GM18520 (cell line): Measurements from ENCODE around the gene SF3B3.
"Not testable (repeated sequence)": the region's sequence is repeated elsewhere in the genome, so short reads cannot be mapped to it uniquely, and the experiment has no call there.

ENCODE experiments used
- ATAC-seq: cut with Tn5 transposase; IDR thresholded peaks from one replicate; pipeline ENCODE4 v1.9.1; 2021; ENCODE audit not compliant: unreplicated experiment

The SF3B3 gene

GRCh38 chr16:70510216-70510615, 13.4 kb upstream of the SF3B3 start:
- ATAC-seq, result no peak

DNA sequence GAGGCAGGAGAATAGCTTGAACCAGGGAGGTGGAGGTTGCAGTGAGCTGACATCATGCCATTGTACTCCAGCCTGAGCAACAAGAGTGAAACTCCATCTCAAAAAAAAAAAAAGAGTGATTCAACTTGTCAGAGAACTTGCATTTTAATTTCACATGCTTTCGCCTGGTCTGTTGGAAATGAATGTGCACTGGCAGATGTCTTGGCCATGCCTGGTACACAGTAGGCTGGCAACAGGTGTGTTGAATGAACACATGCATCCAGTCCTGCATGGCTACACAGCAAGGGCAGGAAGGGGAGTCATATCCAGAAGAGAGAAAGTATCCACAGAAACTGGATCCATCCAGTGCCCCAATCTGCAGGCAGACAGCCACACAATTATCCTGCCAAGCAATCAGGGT, 11.8 kb upstream of the SF3B3 start:
- ATAC-seq, result no peak

DNA sequence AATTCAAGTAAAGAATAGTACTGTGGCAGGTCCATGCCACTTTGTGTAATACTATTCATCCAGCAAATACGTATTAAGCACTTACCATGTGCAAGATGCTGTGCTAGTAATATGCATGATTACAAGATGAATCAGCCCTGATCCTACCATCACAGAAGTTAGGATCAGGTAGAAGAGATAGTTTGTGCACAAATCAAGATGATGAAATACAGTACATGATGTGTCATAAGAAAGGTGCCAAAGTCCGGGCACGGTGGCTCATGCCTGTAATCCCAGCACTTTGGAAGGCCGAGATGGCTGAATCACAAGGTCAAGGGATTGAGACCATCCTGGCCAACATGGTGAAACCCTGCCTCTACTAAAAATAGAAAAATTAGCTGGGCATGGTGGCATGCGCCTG, 11.2 kb upstream of the SF3B3 start:
- no peak for ATAC-seq

DNA sequence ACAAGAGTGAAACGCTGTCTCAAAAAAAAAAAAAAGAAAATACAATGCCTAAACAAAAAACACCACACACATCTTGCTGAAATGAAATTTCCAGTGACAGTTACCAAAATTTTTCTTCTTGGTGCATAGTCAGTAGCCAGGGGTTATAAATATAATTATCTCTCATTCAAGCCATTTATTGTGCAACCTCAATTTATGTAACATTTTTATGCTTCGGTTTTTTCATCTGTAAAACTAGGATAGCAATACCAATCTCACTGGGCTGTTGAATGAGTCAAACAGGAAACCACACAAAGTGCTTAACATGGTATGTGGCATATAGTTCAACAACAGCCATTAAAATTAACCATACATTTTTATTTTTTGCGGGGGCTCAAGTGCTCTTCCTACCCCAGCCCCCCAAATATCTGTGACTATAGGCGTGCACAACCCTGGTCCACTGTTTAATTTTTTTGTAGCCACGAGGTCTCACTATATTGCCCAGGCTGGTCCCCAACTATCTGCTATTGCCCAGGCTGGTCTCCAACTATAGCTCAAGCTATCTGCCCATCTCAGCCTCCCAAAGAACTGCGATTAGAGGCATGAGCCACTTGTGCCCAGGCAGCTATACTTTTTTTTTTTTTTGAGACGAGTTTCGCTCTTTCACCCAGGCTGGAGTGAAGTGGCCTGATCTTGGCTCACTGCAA, 2.9 kb upstream of the SF3B3 start:
- ATAC-seq, result no peak

DNA sequence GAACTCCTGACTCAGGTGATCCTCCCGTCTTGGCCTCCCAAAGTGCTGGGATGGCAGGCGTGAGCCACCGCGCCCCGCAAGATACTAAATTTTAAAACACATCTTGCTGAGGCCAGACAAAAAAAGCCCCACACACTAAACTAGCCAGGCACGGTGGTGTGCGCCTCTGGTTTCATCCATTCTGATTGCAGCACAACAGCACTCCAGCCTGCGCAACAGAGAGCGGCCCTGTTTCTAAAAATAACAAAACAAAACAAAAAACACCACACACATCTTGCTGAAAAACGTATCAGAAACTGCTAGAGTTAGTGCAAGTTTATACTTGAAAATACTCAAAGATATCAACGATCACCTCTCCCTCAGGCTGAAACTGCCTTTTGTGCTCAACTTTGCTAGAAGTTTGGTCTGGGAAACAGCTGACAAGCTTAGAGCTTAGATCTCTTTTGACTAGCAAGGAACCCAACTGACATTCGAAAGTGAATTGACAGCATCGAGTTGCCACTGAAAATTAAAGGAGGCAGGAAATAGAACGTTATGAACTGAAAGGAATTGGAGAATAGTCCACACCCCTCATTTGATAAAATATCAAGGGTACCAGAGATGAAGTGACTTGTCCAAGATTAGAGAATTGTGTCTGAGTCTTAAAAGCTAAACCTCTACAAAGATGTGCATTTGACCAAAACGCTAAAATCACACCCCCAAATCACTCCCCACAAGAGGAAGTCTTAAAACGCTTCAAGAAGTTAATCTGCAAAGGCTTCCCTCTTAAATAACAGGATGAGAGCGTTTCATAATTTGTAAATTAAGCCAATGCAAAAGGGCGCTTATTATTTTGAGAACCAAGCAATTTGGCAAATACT, 1.2 kb upstream of the SF3B3 start:
- no peak for ATAC-seq

GRCh38 chr16:70523076-70523742, 407 bp upstream of the SF3B3 start, which contains the start of gene COG4:
COG4 (minus strand) TSS chr16:70523554; CDS start chr16:70523543, 11 bp downstream.
- ATAC-seq, result peak; percentile 41

- not testable (repeated sequence) for ATAC-seq
Measured at GRCh38 chr16:70524399-70524825, 796 bp downstream of the SF3B3 start.

GRCh38 chr16:70526403-70526802, 2.8 kb downstream of the SF3B3 start:
- ATAC-seq, result no peak

DNA sequence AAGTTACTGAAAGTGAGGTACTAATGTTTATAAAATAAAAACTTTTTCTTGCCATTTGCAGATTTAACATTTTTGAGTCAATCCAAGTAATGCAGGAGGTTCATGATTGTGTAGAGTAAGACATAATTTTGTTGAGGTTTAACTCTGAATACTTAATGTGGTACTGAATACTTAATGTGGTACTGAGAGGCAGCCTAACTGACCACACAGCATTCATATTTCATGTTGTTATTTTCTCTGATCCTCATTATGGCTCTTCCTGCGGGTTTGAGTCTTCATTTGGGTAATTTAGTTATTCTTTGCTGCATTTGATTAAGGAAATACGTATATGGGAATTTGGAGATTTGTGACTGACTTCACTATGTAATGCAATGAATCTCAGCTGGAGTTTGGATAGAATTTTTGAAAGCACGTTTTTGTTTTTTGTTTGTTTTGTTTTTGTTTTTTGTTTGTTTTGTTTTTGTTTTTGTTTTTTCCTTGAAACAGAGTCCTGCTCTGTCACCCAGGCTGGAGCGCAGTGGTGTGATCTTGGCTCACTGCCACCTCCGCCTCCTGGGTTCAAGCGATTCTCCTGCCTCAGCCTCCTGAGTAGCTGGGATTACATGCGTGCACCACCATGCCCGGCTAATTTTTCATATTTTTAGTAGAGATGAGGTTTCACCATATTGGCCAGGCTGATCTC, 3.8 kb downstream of the SF3B3 start:
- no peak for ATAC-seq

DNA sequence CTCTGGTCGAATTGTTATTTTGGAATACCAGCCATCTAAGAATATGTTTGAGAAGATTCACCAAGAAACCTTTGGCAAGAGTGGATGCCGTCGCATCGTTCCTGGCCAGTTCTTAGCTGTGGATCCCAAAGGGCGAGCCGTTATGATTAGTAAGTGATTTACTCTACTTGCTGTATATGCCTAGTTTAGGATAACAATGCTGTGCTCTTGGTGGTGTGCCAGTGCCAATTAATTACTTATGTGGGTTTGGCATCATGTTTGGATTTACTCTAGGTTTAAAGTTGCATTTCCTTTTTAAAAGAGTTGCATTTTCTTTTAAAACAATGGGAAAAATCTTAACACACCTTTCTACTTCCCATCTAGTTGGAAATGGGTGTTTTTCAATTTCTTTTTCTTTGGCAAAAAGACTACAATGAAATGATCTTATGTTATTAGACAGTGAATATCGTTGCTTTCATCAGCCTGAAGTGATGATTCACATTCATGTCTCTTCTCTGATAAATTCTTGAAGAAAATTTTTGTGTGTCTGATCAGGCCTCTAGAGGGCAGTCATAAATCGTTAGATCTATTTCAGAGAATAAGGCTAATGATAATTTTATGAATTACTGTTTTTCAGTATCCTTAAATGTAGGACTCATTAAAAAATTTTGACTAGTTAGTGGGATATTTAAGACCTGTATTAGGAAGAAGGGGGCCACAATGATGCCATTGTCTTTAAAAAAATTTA, 5.6 kb downstream of the SF3B3 start:
- no peak for ATAC-seq

DNA sequence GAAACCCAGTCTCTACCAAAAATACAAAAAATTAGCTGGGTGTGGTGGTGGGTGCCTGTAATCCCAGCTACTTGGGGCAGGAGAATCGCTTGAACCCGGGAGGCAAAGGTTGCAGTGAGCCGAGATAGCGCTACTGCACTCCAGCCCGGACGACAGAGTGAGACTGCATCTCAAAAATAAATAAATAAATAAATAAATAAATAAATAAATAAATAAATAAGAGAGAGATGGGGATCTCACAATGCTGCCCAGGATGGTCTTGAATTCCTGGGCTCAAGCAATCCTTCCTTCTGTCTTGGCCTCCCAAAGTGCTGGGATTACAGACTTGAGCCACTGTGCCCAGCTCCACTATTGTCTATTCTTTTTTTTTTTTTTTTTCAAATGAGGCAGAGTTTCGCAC, 6.3 kb downstream of the SF3B3 start:
- not testable (repeated sequence) for ATAC-seq

DNA sequence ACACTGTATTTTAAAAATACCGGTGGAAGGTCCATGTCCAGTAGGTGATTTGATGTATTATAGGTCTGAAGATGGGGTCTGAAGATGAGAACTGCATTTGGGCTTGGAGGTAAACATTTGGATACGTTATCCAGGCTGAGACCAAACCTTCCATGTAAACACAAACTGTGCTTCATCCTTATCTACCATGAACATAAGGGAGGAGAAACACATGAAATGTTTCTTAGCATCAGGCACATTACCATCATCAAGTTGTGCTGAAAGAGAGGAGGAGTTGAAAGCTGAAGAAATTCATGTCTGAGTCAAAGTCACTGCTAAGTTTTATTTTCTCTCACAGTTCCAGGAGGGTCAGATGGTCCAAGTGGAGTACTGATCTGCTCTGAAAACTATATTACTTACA, 11.4 kb downstream of the SF3B3 start:
- no peak for ATAC-seq

GRCh38 chr16:70540994-70541393, 17.4 kb downstream of the SF3B3 start:
- ATAC-seq, result no peak

DNA sequence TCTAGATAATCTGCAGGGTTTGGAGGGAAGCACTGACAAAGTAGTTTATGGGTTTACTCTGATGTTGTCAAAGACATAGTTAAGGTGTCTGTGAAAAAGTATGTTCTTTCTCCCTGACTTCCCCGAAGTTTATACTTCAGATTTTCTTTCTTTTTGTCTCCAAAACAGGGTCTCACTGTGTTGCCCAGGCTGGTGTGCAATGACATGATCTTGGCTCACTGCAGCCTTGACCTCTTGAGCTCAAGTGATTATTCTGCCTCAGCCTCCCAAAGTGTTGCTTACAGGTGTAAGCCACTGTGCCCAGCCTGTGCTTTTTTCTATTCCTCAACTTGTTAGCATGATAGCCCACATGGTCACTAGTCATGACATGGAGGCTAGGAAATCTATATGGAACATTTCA, 20.9 kb downstream of the SF3B3 start:
- no peak for ATAC-seq

- no peak for ATAC-seq
Measured at GRCh38 chr16:70548936-70549335, 25.3 kb downstream of the SF3B3 start.

- no peak for ATAC-seq
Measured at GRCh38 chr16:70550082-70550481, 26.5 kb downstream of the SF3B3 start.

GRCh38 chr16:70551788-70552187, 28.2 kb downstream of the SF3B3 start:
- ATAC-seq, result no peak

- ATAC-seq, result no peak
Measured at GRCh38 chr16:70552675-70553074, 29.1 kb downstream of the SF3B3 start.

- no peak for ATAC-seq
Measured at GRCh38 chr16:70553645-70554044, 30.0 kb downstream of the SF3B3 start.

GRCh38 chr16:70556063-70556462, 32.4 kb downstream of the SF3B3 start:
- ATAC-seq, result no peak
